NCI-H1092 treated with DMSO at 0.1 percent for 48 hours (cell line): ENCODE results near the gene SLC35B2.

Source experiments
- DNase-seq: peaks from one replicate; lab custom pipeline; 2025; lab: John Stamatoyannopoulos, UW

SLC35B2 gene

DNA sequence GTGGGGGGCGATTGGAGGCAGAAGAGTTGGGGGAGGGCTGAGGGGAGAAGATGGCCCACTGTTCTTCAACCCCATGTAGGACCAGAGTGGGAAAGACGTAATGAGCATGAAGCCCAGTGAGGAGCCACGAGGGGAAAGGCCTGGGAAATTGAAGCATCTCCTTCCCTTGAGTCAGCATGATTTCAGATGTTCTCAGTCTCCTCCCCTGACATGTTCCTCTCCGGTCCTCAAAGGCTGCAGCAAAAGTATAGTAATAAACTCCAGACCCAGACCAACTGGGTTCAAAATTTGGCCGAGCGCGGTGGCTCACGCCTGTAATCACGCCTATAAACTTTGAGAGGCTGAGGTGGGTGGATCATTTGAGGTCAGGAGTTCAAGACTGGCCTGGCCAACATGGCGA is 9.9 kb upstream of the SLC35B2 start:
- no peak for DNase-seq

GRCh38 chr6:44266347-44266746 is 9.0 kb upstream of the SLC35B2 start:
- no peak for DNase-seq

DNA sequence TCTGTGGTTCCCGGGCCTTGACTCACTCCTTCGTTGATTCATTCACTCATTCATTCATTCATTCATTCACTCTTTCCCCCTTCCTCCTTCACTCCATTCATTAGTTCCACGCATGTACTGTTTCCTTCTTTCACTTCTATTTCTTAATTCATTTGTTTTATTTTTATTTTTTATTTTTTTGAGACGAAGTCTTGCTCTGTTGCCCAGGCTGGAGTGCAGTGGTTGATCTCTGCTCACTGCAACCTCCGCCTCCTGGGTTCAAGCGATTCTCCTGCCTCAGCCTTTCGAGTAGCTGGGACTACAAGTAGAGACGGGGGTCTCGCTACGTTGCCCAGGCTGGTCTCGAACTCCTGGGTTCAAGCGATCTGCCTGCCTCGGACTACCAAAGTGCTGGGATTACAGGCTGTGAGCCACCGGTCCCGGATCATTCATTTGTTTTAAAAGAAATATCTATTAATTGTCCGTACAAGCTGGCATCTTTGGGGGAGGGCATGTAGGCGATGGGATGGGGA is 8.4 kb upstream of the SLC35B2 start:
- no peak for DNase-seq

DNA sequence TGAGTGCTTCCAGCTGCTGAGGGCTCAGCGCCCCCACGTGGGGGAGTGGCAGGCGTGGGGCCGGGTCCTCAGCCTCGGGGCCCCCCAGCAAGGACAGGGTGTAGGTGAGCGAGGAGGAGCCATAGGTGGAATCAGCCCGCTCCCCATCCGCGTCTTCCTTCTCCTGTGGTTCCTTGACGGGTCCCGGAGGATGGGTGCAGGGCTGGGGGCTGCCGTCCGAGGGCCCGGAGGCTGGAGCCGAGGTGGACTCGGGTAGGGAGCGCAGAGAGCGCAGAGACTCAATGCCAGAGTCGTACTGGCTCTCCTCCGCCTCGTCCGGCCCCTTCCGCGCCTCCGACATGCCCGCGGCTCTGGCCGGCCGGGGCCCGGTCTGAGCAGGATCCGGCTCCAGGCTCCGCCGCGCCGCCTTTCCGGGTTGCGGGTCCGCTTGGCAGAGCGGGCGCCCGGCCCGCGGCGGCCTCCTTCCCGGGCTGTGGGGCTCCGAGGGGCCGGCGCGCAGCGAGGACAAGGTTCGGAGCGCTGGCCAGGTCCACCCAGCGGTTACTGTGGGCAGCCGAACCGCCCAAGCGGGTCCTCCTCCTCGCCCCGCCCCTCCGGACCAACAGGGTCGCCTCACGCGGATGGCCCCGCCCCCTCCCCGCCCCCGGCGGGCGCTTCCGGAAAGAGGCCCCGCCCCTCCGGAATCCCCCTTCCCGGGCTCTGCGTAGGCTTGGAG is 7.8 kb upstream of the SLC35B2 start, which contains the start of gene NFKBIE:
Gene NFKBIE, minus strand, starts transcription at position 545 of the 715 bp plus-strand sequence. Its CDS starts 205 bp downstream, at position 340.
- DNase-seq = peak; percentile 89

DNA sequence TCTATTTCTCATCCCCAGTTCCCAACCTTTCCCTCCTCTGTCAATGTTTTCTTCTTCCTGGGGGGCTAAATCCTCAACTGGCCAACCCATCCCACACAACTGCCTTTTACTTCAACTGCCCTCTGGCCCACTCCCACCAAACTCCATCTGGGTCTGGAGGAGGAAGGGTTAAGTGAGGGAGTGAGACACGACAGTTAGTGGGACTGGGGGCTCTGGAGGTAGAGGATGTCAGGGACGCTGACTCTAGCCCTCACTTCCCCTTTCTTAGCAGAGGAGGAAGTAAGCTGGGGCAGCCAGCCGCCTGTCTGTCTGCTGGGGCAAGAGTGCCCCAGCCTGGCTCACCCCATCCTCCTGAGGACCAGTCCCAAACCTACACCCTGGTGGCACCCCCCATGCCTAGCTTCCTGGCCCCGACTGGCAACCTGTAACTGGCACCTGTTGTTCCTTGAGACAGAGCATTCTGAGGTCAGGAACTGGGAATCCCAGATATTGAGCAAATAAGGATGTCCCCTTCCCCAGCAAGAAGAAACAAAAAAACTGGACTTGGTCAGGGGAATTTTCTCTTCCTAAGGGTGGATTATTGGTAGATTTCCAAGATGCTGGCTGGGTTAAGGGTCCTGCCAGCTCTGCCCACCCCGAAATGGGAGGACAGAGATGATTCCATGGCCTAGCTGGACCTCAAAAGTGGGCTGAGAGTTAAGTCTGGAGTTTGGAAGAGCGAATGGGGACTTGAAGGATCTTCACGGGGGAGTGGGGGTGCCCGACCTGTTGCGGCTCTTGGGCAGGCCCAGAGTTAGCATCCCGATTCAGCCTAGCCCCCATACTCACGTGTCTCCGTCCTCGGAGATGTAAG is 7.1 kb upstream of the SLC35B2 start:
- DNase-seq = no peak

GRCh38 chr6:44263354-44264100 is 6.2 kb upstream of the SLC35B2 start:
- DNase-seq = no peak

DNA sequence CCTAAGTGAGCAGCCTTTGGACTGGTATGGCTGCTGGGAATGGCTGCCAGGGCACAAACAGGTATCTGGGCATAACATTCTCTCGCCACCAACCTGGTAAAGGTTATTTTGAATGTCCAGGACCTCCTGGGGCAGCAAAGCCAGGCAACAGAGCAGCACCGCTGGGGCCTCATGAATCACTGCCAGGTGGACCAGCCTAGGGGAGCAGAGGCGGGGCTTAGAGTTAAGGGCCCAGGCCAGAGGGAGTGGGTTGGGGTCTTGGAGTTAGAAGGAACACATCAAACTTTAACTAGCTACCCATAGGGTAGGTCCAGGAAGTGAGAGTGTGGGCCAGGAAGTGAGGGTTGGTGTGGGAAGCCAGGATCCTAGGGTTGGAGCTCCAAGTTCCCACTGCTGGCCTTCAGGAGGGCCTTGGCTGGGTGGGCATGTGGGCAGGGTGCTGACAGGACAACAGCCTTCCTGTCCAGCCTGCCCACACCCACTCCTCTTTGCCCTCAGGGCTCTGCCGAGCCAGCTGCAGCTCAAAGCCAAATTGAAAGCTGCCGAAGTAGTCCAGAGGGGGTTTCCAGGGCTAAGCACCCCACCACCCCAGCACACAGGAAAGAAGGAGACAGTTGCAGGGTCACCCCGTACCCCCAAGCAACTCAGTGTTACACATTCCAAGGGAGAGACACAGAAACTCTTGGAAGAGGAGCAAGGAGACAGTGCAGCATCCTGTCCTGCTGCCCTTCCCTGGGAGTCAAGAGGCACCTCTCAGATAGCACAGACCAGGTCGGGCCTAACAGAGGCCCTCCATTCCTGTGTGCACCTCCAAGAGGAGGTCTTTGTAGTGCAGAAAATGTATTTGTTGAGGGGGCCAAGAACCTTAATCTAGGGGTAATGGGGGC is 5.4 kb upstream of the SLC35B2 start:
- DNase-seq = no peak

DNA sequence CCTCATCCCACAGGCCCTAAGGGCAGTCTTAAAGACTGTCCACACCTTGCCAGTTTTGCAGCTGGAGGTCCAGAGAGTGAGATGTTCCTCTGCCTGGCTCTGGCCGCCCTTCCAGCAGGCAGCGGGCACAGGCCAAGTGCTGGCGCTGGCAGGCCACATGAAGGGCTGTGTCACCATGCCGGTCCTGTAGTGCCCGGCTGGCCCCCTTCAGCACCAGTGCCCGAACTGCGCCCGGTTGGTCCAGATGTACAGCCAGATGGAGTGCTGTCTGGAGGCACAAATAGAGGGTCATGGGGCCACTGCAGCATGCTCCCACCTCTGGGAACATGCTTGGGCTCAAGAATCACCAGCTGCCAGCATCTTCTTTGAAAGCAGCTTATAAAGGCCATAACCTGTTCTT is 4.3 kb upstream of the SLC35B2 start:
- no peak for DNase-seq

GRCh38 chr6:44260451-44261297 is 3.3 kb upstream of the SLC35B2 start:
- DNase-seq = no peak

GRCh38 chr6:44260011-44260410 is 2.7 kb upstream of the SLC35B2 start:
- no peak for DNase-seq

- DNase-seq = no peak
Observed at GRCh38 chr6:44258921-44259320, 1.6 kb upstream of the SLC35B2 start.

DNA sequence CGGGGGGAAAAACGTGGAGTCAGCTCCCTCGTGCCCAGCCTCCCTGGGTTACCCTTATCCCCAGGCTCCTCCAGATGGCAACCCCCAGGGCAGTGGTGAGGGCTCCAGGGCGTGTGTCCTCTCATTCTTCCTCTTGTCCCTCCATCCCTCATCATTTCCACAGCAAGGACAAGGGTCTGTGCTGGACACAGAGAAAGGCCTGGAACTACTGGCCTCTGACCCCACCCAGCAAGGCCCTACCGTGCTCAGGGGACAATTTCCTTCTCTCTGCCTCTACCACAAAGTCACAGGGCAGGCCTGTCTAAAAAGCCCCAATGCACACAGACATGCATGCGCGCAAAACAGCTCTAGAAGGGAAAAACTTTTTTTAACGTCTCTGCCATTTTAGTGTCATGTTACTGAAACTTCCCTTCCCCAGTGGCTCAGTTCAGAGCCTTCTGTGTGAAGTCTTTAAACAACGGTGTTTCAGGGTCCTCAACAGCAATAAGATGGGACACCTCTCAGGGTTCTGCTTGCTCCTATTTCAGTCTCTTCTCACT is 1.1 kb upstream of the SLC35B2 start:
- DNase-seq = no peak

DNA sequence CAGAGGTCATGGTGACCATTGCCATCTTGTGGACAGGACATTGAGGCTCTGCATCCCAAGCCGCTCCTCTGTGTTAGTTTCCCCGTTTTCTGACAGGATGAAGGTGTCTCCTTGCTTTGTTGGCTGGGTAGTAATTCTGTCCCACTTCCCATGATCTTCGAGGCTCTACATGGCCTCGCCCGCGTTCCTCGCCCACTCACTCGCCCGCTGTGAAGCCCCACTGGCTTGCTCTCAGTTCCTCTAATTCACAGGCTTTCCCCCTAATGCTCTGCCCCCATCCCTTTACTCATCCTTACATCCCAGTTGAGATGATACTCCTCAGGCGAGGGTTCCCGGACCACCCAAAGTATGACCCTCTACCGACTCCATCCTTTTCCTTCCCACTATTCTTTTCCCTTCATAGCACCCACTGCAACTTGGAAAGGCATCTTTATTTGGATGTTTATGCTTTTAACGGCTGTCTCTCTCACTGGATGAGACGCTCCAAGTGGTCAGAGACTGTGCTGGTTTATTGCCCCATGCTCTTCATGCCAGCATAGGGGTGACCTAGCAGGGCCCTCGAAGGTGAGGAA is 511 bp upstream of the SLC35B2 start:
- no peak for DNase-seq

DNA sequence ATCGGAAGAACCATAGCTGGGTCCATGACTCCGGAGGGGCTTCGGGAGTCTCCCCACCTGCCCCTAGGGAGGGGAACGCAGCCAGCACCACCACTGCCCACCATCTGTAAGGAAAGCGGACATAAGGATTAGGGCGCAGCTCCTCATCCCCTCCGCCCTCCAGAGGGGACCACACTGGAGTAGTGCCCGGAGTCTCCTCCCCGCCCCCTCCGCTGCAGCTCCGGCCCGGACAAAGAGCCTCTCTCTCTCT is 628 bp downstream of the SLC35B2 start:
- no peak for DNase-seq

- DNase-seq = no peak
Observed at GRCh38 chr6:44255871-44256774, 1.2 kb downstream of the SLC35B2 start.

DNA sequence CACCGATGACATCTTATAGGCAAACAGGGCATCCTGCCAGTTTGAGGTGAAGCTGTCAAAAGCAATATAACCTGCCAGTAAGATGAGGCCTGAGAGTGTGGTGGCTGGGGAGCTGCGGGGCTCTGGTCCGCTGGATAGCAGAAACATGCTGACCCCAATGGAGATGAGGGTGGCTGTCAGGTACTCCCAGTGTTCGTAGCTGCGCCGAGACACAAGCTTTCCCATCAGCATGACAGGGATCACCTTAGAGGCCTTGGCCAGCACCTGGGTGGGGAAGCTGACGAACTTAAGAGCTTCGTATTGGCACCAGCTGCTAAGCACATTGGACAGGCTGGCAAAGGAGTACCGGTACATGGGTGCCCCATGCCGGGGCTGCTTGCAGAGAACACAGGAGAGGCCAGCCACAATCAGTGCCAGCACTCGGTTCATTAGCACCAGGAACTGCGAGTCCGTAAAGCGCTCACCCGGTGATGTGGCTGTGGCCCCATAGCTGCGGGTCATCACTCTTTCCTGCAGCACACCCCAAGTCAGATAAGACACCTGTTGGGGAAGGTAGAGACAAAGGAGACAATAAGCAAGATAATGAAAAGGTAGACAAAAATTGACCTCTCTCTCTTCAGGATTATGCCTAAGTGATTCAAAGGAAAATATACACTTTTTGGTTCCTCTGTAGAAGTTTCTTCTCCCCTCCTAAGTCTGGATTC is 2.1 kb downstream of the SLC35B2 start:
- no peak for DNase-seq

DNA sequence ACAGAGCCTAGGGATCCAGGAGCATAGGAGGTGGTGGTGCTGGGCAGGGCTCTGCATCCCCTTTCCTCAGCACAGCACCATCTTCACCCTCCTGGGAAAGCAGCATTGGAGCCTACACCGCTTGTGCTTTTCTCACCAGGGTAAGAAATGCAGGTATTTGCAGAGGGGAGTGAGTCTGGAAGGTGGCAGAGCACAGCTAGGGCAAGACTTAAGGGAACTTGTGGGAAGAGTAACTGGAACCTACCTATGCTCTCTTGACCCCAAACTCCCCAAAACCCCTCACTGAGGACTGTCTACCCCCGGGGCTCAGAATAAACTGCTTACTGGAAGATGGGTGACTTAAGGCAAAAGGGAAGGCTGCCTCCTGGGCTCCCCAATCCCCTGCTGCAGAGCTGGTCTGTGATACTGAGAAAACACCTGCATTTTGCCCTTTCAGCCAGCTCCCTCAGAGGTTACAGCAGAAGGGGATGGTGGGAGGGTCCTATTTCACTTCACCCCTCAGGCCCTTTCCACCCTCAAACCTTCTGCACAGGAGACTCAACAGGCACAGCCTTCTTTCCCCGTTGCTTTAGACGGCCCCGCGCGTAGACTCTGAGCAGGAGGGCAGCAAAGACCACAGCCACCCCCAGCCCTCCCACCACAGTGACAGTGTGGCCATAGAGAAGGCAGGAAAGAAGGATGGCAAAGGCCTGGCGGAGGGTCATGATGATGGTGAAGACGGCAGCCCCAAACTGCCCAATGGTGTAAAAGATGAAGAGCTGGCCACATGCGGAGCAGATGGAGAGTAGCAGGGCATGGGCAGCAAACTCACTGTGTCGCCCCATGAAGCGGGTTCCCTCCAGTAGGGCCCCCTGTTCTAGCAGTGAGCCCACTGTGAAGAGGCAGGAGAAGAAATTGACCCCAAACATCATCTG is 2.9 kb downstream of the SLC35B2 start:
- DNase-seq = no peak
